GM18508 (cell line): ENCODE measurements around the gene ATAT1.

Experiments
- ATAC-seq: cut with Tn5 transposase; IDR thresholded peaks from one replicate; pipeline ENCODE4 v1.9.1; 2021; ENCODE audit warnings: moderate number of reproducible peaks; ENCODE audit not compliant: insufficient read depth, unreplicated experiment

Gene ATAT1

GRCh38 chr6:30612687-30613248, 13.9 kb upstream of the ATAT1 start:
- ATAC-seq: no peak

GRCh38 chr6:30613251-30614043, 13.2 kb upstream of the ATAT1 start:
- ATAC-seq: no peak

GRCh38 chr6:30614044-30614842, 12.4 kb upstream of the ATAT1 start:
- ATAC-seq: no peak

GRCh38 chr6:30614843-30615218, 11.8 kb upstream of the ATAT1 start:
- ATAC-seq: no peak

GRCh38 chr6:30615219-30615957, 11.3 kb upstream of the ATAT1 start:
- no peak for ATAC-seq

GRCh38 chr6:30615958-30616810, 10.5 kb upstream of the ATAT1 start:
- ATAC-seq: no peak

- peak; percentile 55 for ATAC-seq
These were observed 9.7 kb upstream of the ATAT1 start, which contains the start of gene PPP1R10 for GRCh38 chr6:30616811-30617564. Gene PPP1R10, minus strand, starts transcription at chr6:30617243. Its CDS starts 7,299 bp downstream, at chr6:30609944.

GRCh38 chr6:30617565-30618269, 9.0 kb upstream of the ATAT1 start, which contains the start of gene MRPS18B:
Gene MRPS18B, plus strand, starts transcription at chr6:30617840. Its CDS starts 26 bp downstream, at chr6:30617866.
- peak; percentile 36 for ATAC-seq

- ATAC-seq: no peak
These were observed 8.3 kb upstream of the ATAT1 start for GRCh38 chr6:30618270-30618797.

GRCh38 chr6:30619561-30619960, 7.1 kb upstream of the ATAT1 start:
- ATAC-seq: no peak

GRCh38 chr6:30625511-30625910, 1.2 kb upstream of the ATAT1 start:
- ATAC-seq: no peak

- no peak for ATAC-seq
These were observed 9.2 kb downstream of the ATAT1 start for GRCh38 chr6:30635834-30636233.

GRCh38 chr6:30640481-30640880, 13.8 kb downstream of the ATAT1 start:
- ATAC-seq: no peak

- ATAC-seq: no peak
These were observed 14.4 kb downstream of the ATAT1 start for GRCh38 chr6:30641048-30641447.

- ATAC-seq: no peak
These were observed 17.0 kb downstream of the ATAT1 start for GRCh38 chr6:30643656-30644055.

- no peak for ATAC-seq
These were observed 18.1 kb downstream of the ATAT1 start for GRCh38 chr6:30644769-30645168.

GRCh38 chr6:30645989-30646388, 19.3 kb downstream of the ATAT1 start:
- ATAC-seq: no peak
